NCI-H1092 treated with DMSO at 0.1 percent for 48 hours (cell line): ENCODE results near the gene TAGLN3.

Experiments
- DNase-seq: peaks from one replicate; lab custom pipeline; 2025; lab: John Stamatoyannopoulos, UW

Gene TAGLN3

DNA sequence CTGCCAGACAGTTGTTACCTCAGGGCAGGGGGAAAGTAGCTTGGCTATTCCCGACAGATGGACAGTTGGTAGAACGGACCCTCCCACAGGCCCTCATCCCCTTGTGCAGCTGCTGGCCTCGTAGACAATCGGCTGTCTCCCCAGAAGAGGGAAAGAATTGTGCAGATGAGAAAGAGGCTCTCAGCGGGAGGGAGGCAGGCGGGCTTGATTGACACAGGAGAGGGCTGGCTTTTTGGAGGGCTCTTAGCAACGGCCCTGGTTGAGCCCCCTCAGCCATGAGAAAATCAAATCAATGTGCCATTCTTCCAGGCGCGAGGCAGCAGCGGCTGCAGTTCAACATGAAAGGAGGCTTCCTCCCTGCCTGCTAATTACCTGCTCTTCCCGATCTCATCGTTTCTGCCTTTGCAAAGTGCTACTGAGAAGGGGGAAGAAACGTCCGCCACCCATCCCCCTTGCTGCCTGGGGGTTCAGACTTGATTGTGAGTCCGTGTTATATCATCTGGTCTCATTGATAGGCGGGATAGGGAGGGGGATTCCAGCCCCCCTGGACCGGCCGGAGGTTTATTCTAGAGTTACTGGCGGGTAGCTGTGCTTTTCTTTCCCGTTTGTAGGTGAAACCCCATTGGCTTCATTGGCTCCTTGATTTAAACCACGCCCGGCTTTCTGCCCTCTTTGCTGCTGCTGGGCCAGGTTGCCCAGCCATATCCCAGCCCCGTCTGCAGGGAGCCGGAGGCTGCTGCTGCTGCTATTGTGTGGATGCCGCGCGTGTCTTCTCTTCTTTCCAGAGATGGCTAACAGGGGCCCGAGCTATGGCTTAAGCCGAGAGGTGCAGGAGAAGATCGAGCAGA lies at the start of gene TAGLN3:
Gene TAGLN3 (plus strand): TSS at position 287 of the 848 bp plus-strand sequence. CDS start 501 bp downstream, at position 788.
- DNase-seq: peak; percentile 91

GRCh38 chr3:111949712-111950111 lies 49.0 kb upstream of the TAGLN3 start:
- no peak for DNase-seq

DNA sequence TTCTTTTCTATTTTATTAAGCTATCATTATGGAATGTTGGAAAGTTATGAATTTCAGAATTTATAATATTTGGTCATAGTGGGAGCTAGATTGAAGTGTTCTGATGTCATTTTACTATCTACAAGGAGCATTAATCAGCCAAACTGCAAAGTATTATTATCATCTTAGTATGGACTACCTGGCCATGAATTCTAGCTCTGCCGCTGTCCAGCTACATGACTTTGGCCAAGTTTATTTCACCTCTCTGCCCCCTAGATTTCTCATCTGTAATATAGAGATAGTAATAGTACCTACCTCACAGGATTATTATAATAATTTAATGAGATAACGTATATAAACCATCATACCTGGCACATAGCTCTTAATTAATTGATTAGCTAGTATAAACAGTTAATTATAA lies 47.7 kb upstream of the TAGLN3 start:
- no peak for DNase-seq

- no peak for DNase-seq
Observed at GRCh38 chr3:111952086-111952485, 46.6 kb upstream of the TAGLN3 start.

GRCh38 chr3:111952866-111953450 lies 45.8 kb upstream of the TAGLN3 start:
- DNase-seq: no peak

DNA sequence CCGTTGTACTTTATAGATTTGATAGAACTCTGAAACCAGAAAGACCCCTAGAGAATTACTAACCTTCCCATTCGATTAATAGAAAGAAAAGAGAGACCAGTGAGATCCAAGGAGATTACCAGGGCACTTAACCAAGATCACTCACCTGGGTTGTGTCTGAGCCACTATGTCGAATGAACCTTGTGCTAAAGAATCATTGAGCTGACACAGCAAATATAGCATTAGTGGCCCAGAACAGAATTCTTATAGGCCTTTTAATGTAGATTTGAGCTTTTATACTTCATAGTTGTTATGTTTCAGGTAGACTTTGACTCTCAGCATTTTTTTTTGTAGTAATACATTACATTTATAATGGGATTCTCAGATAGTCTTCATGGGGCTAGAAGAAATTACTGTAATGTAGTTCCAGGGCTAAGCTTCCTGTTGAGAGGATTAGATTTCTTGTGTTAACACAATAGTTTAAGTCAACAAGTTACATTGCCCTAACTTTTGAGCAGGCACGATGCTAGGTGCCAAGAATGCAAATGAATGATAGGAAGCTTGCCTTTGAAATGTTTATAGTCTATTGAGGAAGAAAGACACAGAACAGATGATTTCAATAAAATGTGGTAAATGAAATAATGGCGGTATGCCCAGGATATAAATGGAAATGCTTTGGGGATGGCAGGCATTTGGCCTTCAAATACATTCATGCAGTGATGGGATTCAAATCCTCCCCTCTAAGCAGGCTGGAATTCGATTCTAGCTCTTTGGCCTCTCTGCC lies 44.3 kb upstream of the TAGLN3 start:
- no peak for DNase-seq

DNA sequence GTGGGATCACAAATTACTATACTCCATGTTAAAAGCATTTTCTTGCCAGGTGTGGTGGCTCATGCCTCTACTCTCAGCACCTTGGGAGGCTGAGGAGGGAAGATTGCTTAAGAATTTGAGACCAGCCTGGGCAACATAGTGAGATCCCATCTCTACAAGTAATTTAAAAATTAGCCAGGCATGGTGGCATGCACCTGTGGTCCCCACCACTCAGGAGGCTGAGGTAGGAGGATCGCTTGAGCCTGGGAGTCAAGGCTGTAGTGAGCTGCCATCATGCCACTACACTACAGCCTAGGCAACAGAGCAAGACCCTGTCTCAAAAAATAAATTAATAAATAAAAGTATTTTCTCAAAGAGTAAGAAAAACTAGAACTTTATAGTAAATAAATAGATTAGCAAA lies 42.8 kb upstream of the TAGLN3 start:
- no peak for DNase-seq

DNA sequence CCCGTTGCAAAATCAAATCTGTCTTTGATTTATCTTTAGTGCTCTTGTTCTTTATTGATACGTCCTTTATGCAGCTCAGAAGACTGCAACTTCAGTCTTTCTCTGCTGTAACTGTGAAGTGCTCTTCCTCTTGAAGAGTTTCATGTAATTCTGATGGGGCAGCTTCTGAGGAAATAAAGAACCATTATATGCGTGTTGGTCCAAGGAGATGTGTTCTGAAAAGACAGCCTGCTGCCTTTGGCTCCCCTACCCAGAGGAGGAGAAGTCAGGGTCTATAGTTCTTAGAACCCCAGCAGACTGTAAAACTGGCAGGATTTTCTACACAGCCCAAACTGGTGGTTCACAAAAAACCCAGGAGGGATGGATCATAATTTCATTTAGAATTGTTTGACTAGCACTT lies 42.3 kb upstream of the TAGLN3 start:
- no peak for DNase-seq

DNA sequence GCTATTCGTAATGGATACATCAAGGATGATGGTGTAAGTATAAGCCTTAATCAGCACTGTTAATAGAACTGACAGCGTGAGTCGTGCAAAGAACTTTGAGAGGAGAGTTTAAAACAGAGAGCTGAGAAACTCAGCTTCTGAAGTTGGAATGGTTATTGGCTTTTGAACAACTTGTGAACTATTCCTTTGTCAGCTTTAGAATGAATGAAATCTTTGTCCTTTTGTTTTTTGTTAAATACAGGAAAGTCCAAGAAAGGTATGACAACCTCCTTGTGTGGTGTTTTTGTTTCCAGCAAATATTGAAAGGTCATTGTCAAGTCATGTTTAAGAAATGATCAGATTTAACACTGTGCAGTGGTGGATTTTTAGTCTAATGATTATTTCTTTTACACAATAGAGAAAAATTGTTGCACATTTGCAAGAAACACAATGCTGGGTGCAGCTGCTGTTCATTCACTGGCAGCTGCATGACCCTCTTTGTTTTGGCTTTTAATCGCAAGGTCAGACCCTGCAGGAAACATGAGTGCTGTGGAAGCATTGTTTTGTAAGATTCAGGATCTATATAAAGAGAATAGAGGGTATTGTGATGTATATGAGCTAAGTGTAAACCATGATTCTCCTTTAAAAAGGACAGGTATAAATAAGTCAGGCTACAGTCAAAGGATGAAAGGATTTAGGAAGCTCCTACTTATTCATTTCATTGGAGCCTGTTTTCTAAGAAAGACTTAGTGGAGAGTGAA lies 41.6 kb upstream of the TAGLN3 start:
- DNase-seq: no peak

GRCh38 chr3:111961461-111962164 lies 37.1 kb upstream of the TAGLN3 start:
- DNase-seq: no peak

- no peak for DNase-seq
Observed at GRCh38 chr3:111963424-111963823, 35.3 kb upstream of the TAGLN3 start.

DNA sequence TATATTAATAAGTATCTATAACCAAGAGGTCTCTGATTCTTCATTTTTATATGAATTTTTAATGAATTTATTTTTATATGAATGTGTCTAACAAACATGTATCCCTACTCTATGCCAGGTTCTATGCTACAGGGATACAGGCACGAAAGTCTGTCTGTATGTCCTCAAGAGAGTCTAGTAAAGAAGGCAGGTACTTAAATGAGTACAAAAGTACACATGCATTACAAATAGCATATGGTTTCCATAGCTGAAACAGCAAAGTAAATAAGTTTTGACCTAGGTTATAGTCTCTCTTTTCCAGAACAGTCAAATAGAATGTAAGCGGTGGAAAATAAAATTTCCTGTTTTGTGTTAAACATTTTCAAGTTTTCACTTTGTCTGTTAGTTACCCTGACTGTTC lies 33.2 kb upstream of the TAGLN3 start:
- DNase-seq: no peak

- no peak for DNase-seq
Observed at GRCh38 chr3:111967068-111967467, 31.7 kb upstream of the TAGLN3 start.

GRCh38 chr3:111967651-111968274 lies 31.0 kb upstream of the TAGLN3 start:
- DNase-seq: peak; percentile 82

- DNase-seq: peak; percentile 53
Observed at GRCh38 chr3:111968319-111969054, 30.2 kb upstream of the TAGLN3 start.

DNA sequence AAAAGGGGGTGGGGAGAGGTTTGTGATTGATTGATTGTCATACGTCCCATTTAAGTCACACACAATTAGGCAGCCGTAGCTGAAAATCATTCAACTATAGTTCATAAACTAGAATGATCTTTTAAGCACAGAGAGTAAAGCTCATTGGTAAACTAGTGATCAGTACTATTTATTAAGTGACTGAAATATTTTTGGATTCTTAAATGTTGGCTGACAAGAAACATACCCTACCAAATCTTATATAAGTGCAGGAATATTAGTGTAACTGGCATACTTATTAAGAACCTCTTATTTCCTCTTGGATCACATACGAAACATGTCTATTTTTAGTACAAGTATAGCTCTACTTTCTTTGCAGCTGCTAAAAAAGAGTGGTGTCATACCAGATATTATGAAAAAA lies 28.3 kb upstream of the TAGLN3 start:
- DNase-seq: no peak

DNA sequence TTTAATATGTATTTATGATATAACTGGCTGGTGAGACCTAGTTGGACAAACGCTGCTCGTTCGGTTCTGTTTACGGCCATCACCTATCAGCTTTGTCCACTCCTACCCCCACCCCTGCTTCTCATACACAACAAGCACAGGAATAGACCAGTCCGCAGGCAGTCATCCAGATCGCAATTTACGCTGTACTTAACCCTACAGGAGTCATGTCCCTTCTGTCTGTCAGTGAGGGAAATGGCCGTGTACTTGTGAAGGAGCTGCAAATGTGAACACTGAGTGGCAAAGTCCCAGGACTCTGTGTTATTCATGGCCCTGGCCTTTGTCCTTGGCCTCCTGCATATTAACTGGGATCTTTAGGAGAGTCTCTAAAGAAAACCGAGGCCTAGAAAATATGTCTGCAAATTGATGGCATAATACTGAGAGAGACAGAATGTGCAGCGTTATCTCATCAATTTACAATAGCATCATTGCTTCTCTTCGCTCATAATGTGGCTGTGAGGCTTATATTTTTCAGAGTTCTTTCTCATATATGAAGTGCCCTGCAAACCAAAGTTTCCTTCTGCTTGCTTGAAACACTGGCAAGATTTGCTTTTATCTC lies 27.1 kb upstream of the TAGLN3 start:
- peak; percentile 76 for DNase-seq

GRCh38 chr3:111972891-111973290 lies 25.8 kb upstream of the TAGLN3 start:
- DNase-seq: no peak

- DNase-seq: no peak
Observed at GRCh38 chr3:111975131-111975530, 23.6 kb upstream of the TAGLN3 start.

DNA sequence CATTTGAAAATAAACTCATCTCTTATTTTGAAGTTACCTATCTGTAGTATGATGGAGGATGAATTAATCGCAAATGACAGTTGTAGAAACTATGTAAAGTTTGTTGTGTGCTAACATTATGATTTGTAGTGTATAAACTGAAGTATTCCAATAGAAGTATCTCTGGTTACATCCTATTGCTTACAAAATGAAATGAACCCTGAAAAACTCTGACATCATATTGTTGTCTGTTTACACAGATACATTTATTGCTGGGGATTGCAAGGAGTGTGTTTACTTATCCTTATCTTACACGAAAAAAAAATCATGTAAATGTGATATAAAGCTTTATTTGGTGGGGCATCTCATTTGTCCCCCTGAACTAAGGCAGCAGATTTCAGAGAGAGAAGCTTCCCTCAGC lies 22.5 kb upstream of the TAGLN3 start:
- DNase-seq: peak; percentile 6
